ENCODE measurements around the gene GLS.
"Not testable (repeated sequence)": the region's sequence is repeated elsewhere in the genome, so short reads cannot be mapped to it uniquely, and the experiment has no call there.

GLS gene

GRCh38 chr2:190973262-190973661 lies 92.6 kb downstream of the GLS start:
- no peak for DNase-seq

GRCh38 chr2:190973726-190974628 lies 93.4 kb downstream of the GLS start:
- no peak for DNase-seq

DNA sequence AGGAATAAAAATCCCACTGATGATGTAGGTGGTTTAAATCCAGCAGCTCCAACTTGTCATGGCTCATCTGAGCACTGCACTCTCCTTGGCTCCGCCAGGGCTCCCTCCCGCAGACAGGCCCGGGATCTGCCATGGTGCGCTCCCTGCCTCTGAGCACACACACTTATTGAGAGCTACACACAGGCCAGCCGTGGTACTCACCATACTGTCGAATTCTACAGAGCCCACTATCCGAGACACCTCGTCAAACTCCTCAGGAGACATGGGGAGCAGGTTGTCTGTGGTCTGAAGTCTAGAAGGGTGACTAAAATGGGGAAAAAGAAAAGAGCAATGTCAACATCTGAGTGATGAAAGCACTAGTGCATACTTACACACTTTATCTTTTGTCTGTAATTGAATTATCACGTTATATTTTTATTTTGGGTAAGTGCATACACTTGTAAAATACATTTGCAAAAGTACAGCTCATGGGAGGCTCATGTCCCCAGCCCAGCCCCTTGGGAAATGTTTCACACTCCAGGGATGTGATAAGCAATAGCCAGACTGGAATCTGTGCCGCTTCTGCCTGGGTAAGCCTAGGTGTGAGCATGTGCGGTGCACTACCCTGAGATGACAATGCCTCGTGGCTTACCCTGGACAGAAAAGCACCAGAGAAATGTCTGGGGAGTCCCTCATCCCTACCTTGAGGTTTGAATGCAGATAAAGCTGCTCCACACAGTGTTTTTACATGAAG lies 94.2 kb downstream of the GLS start:
- no peak for DNase-seq

DNA sequence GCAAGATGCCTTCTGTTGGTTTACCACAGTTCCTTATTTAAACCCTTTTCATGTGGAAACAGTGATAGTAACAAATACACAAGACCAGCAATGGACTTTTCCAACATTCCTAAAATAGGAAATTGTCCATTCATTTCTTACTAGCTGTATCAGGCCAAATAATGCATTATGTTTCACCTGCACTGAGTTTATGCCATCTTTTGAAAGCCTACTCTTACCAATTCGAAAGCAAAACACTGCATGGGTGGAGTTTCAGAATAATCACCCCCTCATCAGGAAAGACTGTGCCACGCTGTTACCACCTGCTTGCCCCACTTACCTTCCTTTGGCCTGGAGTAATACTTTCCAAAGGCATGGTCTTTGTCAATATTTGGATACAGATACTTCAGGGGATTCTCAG lies 95.9 kb downstream of the GLS start:
- DNase-seq, result no peak

DNA sequence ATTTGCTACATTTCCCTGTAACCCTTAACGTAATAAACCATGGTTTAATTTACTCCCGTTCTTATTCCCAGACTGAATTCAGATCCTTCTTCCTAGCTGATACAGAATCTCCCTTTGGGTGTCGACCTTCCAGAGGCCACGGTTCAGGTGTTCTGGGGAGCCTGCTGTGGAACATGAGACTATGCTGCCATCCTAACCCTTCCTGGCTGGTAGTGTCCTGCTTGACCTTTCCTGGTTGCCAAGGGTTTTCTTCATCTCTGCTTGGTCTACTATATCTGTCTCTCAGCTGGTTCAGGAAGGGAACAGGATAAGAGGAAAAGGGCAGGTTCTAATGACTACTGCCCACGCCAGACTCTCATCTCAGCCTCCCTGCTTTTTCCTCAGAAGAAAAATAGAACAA lies 96.9 kb downstream of the GLS start:
- DNase-seq, result no peak

DNA sequence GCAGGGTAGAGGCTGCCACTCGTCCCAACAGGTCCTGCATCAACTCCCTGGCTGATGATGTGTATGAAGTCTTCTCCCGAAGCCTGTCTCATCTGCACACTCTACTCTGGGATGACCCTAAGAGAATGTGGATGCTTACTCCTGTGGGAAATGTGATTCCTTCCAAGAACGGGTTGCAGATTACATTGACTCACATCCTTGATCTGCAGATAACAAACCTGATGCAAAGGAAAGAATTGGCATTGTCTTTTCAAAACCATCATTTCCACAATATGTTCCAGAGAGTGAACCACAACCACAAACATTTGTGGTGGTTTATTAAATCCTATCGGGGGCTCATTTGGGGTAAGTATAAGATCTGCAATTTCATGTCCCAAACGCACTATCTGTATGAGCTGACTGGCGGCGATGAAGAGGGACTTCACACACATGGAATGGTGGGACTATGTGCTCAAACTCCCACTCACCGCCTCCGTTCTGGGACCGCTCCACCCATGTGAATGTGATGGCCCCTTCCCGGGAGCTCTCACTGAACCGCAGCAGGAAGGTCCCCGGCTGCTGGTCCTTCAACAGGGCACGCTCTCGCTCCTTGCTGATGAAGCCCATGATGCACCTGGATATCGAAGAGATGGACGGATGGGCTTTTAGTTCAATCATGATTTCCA lies 97.9 kb downstream of the GLS start:
- DNase-seq, result no peak

GRCh38 chr2:190979906-190980629 lies 99.4 kb downstream of the GLS start:
- peak; percentile 23 for DNase-seq

DNA sequence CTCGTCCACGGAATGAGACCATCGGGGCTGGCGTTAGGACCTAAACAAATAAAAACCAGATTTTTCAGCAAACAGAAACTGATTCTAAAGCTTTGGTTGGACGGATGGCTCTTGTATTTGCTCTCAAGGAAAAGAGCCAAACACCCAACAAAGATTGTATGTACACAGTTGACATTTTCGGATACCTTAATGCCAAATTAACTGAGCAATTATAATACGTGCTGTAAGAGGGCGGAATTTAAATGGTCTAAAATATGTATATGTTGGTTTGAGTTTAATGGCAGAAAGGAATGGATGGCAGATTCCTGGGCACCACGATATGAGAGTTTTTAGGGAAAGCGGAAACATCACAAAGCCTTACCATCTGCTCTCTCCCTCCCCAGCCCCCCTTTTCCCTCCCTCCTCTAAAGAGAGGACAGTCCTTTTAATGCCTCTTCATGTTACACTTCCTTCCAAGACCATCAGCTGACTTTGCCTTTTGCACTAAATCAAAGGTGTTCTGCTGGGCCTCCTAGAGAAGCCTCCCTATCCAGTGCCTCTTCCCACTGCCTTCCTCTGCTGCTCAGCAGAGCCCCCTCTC lies 100.1 kb downstream of the GLS start:
- DNase-seq, result no peak

DNA sequence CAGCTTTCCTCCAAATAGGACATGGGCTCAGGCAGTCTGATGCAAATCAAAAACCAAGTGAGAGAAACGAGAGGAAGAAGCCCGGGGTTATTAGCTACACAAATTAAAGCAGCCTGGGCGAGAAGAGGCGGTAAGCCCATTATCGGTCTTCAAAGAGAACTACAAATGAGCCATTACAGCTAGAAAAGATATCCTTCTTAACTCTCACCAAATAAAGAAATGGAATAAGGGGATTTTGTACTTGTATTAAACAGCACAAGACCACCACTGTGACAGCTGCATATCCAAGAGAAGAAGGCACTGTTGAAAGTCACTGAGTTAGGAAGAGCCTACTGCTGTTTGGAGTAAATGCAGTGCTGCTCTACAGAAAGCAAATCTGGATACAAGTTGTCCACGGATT lies 100.7 kb downstream of the GLS start:
- no peak for DNase-seq

GRCh38 chr2:190981733-190982132 lies 101.1 kb downstream of the GLS start:
- DNase-seq, result no peak

GRCh38 chr2:190982262-190983034 lies 101.8 kb downstream of the GLS start:
- no peak for DNase-seq

DNA sequence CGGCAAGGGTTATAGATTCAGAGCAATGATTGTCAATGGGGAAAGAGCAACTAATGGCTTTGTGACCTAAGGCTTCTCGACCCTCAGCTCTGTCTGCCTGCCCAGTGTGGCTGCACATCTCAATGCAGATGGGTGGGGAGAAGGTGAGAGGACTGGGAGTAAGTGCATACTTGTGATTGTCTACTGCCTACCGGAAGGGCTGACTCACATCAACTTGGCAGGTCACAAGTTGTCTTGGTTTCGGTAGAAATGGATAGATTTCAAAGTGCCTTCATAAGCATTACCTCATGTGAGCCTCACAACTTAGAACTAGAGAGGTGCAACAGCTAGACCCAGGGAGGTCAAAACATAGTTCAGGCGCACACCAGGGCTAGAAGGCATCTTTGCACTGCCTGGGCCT lies 104.0 kb downstream of the GLS start:
- no peak for DNase-seq

GRCh38 chr2:190986221-190986953 lies 105.8 kb downstream of the GLS start:
- no peak for DNase-seq

GRCh38 chr2:190987116-190987515 lies 106.5 kb downstream of the GLS start:
- no peak for DNase-seq

- DNase-seq, result no peak
These were observed 107.3 kb downstream of the GLS start for GRCh38 chr2:190987938-190988337.

- no peak for DNase-seq
These were observed 108.3 kb downstream of the GLS start for GRCh38 chr2:190988910-190989309.

GRCh38 chr2:190990132-190990531 lies 109.5 kb downstream of the GLS start:
- no peak for DNase-seq

GRCh38 chr2:190993292-190993643 lies 112.6 kb downstream of the GLS start:
- DNase-seq, result no peak

- no peak for DNase-seq
These were observed 113.5 kb downstream of the GLS start for GRCh38 chr2:190994148-190994547.

- not testable (repeated sequence) for DNase-seq
These were observed 114.7 kb downstream of the GLS start for GRCh38 chr2:190995315-190995714.

DNA sequence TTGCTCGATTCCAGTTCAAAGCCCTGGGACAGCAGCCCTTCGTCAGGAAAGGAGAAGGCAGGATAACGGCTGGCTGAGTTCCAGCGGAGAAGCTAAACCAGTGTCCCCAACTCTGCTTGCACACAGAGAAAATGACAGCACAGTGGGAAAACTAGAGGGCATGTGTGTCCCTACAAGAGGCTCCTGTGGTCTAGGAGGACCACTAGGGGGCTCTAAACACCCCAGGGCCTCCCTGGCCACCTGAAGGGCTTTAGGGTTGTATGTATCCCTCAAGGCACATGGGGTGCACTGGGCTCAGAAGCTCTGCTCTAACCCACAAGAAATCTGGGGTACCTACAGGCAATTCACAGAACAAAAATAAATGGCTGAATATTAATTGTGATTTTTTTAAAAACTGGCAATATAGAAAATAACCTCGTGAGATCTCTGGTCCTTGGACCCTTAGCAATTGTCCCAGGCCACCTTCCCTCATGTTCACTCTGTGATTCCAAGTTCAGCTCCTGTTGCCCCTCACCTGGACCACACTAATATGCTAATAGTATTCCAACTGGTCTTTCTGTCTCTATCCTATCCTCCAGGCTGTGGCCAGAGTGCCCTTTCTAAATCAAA lies 115.8 kb downstream of the GLS start:
- DNase-seq, result peak; percentile 30

Data from suppressor macrophage treated with lipopolysaccharide for 4 hours (primary cell).